NCI-H187 (cell line): ENCODE data around the gene DRC1.

Experiments
- DNase-seq, 2 experiments: peaks; one replicate each; lab custom pipeline; 2025; lab: John Stamatoyannopoulos, UW

DRC1 gene

GRCh38 chr2:26399771-26400376 lies 1.8 kb upstream of the DRC1 start:
- DNase-seq: no peak

GRCh38 chr2:26400723-26401122 lies 997 bp upstream of the DRC1 start:
- no peak for DNase-seq

GRCh38 chr2:26407526-26407925 lies 5.8 kb downstream of the DRC1 start:
- no peak for DNase-seq

GRCh38 chr2:26409785-26410184 lies 8.1 kb downstream of the DRC1 start:
- DNase-seq: no peak

- no peak for DNase-seq
These were observed 9.1 kb downstream of the DRC1 start for GRCh38 chr2:26410764-26411243.

GRCh38 chr2:26411419-26411818 lies 9.7 kb downstream of the DRC1 start:
- DNase-seq: no peak

- DNase-seq: no peak
These were observed 10.5 kb downstream of the DRC1 start for GRCh38 chr2:26412091-26412673.

GRCh38 chr2:26414311-26414710 lies 12.6 kb downstream of the DRC1 start:
- no peak for DNase-seq

GRCh38 chr2:26421961-26422360 lies 20.2 kb downstream of the DRC1 start:
- DNase-seq: no peak

GRCh38 chr2:26422947-26423629 lies 21.4 kb downstream of the DRC1 start:
- DNase-seq: no peak

GRCh38 chr2:26423750-26424149 lies 22.0 kb downstream of the DRC1 start:
- no peak for DNase-seq

GRCh38 chr2:26424221-26424620 lies 22.5 kb downstream of the DRC1 start:
- no peak for DNase-seq

GRCh38 chr2:26428846-26429245 lies 27.1 kb downstream of the DRC1 start:
- DNase-seq: no peak

GRCh38 chr2:26429779-26430578 lies 28.3 kb downstream of the DRC1 start:
- no peak for DNase-seq

- DNase-seq: no peak
These were observed 29.1 kb downstream of the DRC1 start for GRCh38 chr2:26430826-26431225.

GRCh38 chr2:26432363-26432762 lies 30.6 kb downstream of the DRC1 start:
- DNase-seq: no peak

GRCh38 chr2:26432859-26433258 lies 31.1 kb downstream of the DRC1 start:
- no peak for DNase-seq

- DNase-seq: no peak
These were observed 33.4 kb downstream of the DRC1 start for GRCh38 chr2:26435106-26435505.

GRCh38 chr2:26438526-26438925 lies 36.8 kb downstream of the DRC1 start:
- no peak for DNase-seq

GRCh38 chr2:26438926-26439325 lies 37.2 kb downstream of the DRC1 start:
- DNase-seq: no peak

GRCh38 chr2:26442301-26442700 lies 40.6 kb downstream of the DRC1 start:
- no peak for DNase-seq

GRCh38 chr2:26442707-26443106 lies 41.0 kb downstream of the DRC1 start:
- no peak for DNase-seq

GRCh38 chr2:26444236-26444635 lies 42.5 kb downstream of the DRC1 start:
- no peak for DNase-seq
